ENCODE results near the gene TEAD2.

The TEAD2 gene

GRCh38 chr19:49408816-49409440, 46.7 kb upstream of the TEAD2 start:
- Histone ChIP-seq H3K9me3 (ENCODE audit: insufficient read depth, low read length, severe bottlenecking) (no peaks in the 10 kb centered on the region), H3K9ac (ENCODE audit: low read depth, low read length) (no peak overlapping the region), H3K4me3 (ENCODE audit: low read depth in 1 of 2, low read length in 2 of 2) (no peak overlapping the region), H3K4me2 (ENCODE audit: insufficient read depth, low read length) (no peak overlapping the region), H3K79me2 (ENCODE audit: insufficient read depth, low read length) (no peaks in the 10 kb centered on the region), H3K4me1 (ENCODE audit: insufficient read depth, low read length) (peaks cover 10% of the 10 kb centered on the region), H3K27ac (ENCODE audit: low read length) (no peak overlapping the region), H2AFZ (ENCODE audit: low read depth, low read length) (0 out of 2 replicates have a peak overlapping the region, but pooled peaks have one; percentile 39), H3K27me3 (ENCODE audit: insufficient read depth, low read length, poor library complexity) (no peaks in the 10 kb centered on the region), H3K36me3 (ENCODE audit: insufficient read depth, low read length) (no peaks in the 10 kb centered on the region), H4K20me1 (ENCODE audit: insufficient read depth, low read length) (no peaks in the 10 kb centered on the region)
- TF ChIP-seq EZH2 (IDR thresholded peaks at IDR 0.05; ENCODE audit: borderline replicate concordance, low read depth, low read length, severe bottlenecking) = no peak
- TF ChIP-seq, protein P1, sequence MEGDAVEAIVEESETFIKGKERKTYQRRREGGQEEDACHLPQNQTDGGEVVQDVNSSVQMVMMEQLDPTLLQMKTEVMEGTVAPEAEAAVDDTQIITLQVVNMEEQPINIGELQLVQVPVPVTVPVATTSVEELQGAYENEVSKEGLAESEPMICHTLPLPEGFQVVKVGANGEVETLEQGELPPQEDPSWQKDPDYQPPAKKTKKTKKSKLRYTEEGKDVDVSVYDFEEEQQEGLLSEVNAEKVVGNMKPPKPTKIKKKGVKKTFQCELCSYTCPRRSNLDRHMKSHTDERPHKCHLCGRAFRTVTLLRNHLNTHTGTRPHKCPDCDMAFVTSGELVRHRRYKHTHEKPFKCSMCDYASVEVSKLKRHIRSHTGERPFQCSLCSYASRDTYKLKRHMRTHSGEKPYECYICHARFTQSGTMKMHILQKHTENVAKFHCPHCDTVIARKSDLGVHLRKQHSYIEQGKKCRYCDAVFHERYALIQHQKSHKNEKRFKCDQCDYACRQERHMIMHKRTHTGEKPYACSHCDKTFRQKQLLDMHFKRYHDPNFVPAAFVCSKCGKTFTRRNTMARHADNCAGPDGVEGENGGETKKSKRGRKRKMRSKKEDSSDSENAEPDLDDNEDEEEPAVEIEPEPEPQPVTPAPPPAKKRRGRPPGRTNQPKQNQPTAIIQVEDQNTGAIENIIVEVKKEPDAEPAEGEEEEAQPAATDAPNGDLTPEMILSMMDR (IDR thresholded peaks at IDR 0.05; ENCODE audit: borderline replicate concordance, extremely low read depth, low read length, poor library complexity, severe bottlenecking) = no peak
- ATAC-seq (ENCODE audit: insufficient read depth, low read depth) (no peak), DNase-seq (no peak)

DNA sequence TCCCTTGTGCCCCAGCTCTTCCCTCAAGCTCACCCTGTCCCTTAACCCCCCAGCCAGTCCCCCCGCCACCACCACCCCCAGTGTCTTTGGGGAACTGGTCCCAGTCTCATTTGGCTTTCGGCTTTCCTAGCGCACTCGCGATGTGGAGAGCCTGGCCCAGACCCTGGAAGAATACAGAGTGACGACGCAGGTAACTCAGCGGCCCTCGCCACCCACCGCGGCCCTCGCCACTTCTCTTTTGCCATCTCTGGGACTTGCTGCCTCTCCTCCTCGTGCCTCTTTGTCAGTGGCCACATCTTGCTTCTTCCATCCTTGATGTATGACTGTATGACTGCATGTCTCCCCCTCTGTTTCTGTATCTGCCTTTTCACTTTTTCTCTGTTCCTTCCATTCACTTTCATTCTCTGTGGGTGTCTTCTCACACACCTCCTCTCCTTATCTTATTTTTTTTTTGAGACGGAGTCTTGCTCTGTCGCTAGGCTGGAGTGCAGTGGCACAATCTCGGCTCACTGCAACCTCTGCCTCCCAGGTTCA, 45.3 kb upstream of the TEAD2 start:
- H4K20me1 ChIP-seq (ENCODE audit: insufficient read depth, low read length) = no peaks in the 10 kb centered on the region
- TF ChIP-seq EZH2 (IDR thresholded peaks at IDR 0.05; ENCODE audit: borderline replicate concordance, low read depth, low read length, severe bottlenecking) = no peak
- TF ChIP-seq, protein P1 (IDR thresholded peaks at IDR 0.05; ENCODE audit: borderline replicate concordance, extremely low read depth, low read length, poor library complexity, severe bottlenecking) = no peak
- DNase-seq (no peak), ATAC-seq (ENCODE audit: insufficient read depth, low read depth) (no peak)
- no peaks in the 10 kb centered on the region for H3K36me3 ChIP-seq (ENCODE audit: insufficient read depth, low read length)
- H3K27me3 ChIP-seq (ENCODE audit: insufficient read depth, low read length, poor library complexity) = no peaks in the 10 kb centered on the region
- no peak overlapping the region for H3K9ac ChIP-seq (ENCODE audit: low read depth, low read length)
- H3K9me3 ChIP-seq (ENCODE audit: insufficient read depth, low read length, severe bottlenecking) = no peaks in the 10 kb centered on the region
- H3K27ac ChIP-seq (ENCODE audit: low read length) = no peak overlapping the region
- peaks cover 10% of the 10 kb centered on the region for H3K4me1 ChIP-seq (ENCODE audit: insufficient read depth, low read length)
- no peaks in the 10 kb centered on the region for H3K79me2 ChIP-seq (ENCODE audit: insufficient read depth, low read length)
- H2AFZ ChIP-seq (ENCODE audit: low read depth, low read length) = no peak overlapping the region
- no peak overlapping the region for H3K4me3 ChIP-seq (ENCODE audit: low read depth in 1 of 2, low read length in 2 of 2)
- no peak overlapping the region for H3K4me2 ChIP-seq (ENCODE audit: insufficient read depth, low read length)

GRCh38 chr19:49407079-49407478, 44.9 kb upstream of the TEAD2 start:
- no peak overlapping the region for H2AFZ ChIP-seq (ENCODE audit: low read depth, low read length)

More at GRCh38 chr19:49407079-49407478, 44.9 kb upstream of the TEAD2 start:
- no peak overlapping the region for H3K4me2 ChIP-seq (ENCODE audit: insufficient read depth, low read length)
- peaks cover 10% of the 10 kb centered on the region for H3K4me1 ChIP-seq (ENCODE audit: insufficient read depth, low read length)
- no peaks in the 10 kb centered on the region for H4K20me1 ChIP-seq (ENCODE audit: insufficient read depth, low read length)
- H3K36me3 ChIP-seq (ENCODE audit: insufficient read depth, low read length) = no peaks in the 10 kb centered on the region
- no peaks in the 10 kb centered on the region for H3K27me3 ChIP-seq (ENCODE audit: insufficient read depth, low read length, poor library complexity)
- no peak for ATAC-seq (ENCODE audit: insufficient read depth, low read depth)
- no peak overlapping the region for H3K27ac ChIP-seq (ENCODE audit: low read length)
- no peaks in the 10 kb centered on the region for H3K79me2 ChIP-seq (ENCODE audit: insufficient read depth, low read length)
- H3K9ac ChIP-seq (ENCODE audit: low read depth, low read length) = no peak overlapping the region
- no peak for TF ChIP-seq EZH2 (IDR thresholded peaks at IDR 0.05; ENCODE audit: borderline replicate concordance, low read depth, low read length, severe bottlenecking)
- TF ChIP-seq, protein P1 (IDR thresholded peaks at IDR 0.05; ENCODE audit: borderline replicate concordance, extremely low read depth, low read length, poor library complexity, severe bottlenecking) = no peak
- no peak for DNase-seq
- H3K4me3 ChIP-seq (ENCODE audit: low read depth in 1 of 2, low read length in 2 of 2) = no peak overlapping the region
- H3K9me3 ChIP-seq (ENCODE audit: insufficient read depth, low read length, severe bottlenecking) = no peaks in the 10 kb centered on the region

Data from DND-41 (cell line).